Neural progenitor cell (in vitro differentiated cells): ENCODE results near the gene SPTBN4. TPM values are rescaled to one million over a fixed set of nuclear protein-coding genes. Genes with fewer than 3 reads are reported as not detected.

Experiments used
- DNase-seq: peaks from one replicate; pipeline ENCODE4 v3.0.0-alpha.2; 2016; ENCODE audit warnings: low spot score
- H2AFZ ChIP-seq: fragments of 200-600 bp; sonication (generic); replicated peaks from 2 replicates; pipeline ENCODE4 v1.6.1; 2016; ENCODE audit warnings: antibody characterized with exemption
- H3F3A ChIP-seq: fragments of 200-600 bp; sonication (generic); 2 replicates; pipeline ENCODE4 v1.6.1; 2016; ENCODE audit warnings: antibody characterized with exemption, low read depth
- H3K27ac ChIP-seq: fragments of 200-600 bp; sonication (generic); 2 replicates; pipeline ENCODE4 v1.5.1; 2016; ENCODE audit warnings: mild to moderate bottlenecking
- H3K27me3 ChIP-seq: fragments of 200-600 bp; sonication (generic); 2 replicates; pipeline ENCODE4 v1.6.1; 2016; ENCODE audit warnings: mild to moderate bottlenecking, moderate library complexity
- H3K36me3 ChIP-seq: fragments of 200-600 bp; sonication (generic); 2 replicates; pipeline ENCODE4 v1.5.1; 2016
- H3K4me1 ChIP-seq: fragments of 200-600 bp; sonication (generic); 2 replicates; pipeline ENCODE4 v1.6.1; 2016; ENCODE audit warnings: mixed run types
- H3K4me2 ChIP-seq: fragments of 200-600 bp; sonication (generic); 2 replicates; pipeline ENCODE4 v1.6.1; 2016
- H3K4me3 ChIP-seq: fragments of 200-600 bp; sonication (generic); 2 replicates; pipeline ENCODE4 v1.5.1; 2016
- H3K79me2 ChIP-seq: fragments of 200-600 bp; sonication (generic); 2 replicates; pipeline ENCODE4 v1.6.1; 2016; ENCODE audit warnings: low read depth
- H3K9ac ChIP-seq: fragments of 200-600 bp; sonication (generic); 2 replicates; pipeline ENCODE4 v1.6.1; 2016
- H3K9me3 ChIP-seq: fragments of 200-600 bp; sonication (generic); 2 replicates; pipeline ENCODE4 v1.5.1; 2016; ENCODE audit warnings: low read depth
- H4K20me1 ChIP-seq: fragments of 200-600 bp; sonication (generic); 2 replicates; pipeline ENCODE4 v1.6.1; 2016; ENCODE audit warnings: low read depth
- H3K27ac Mint-ChIP-seq: 3 replicates; pipeline ENCODE4 v1.8.0; 2021; ENCODE audit warnings: mixed read lengths
- H3K27me3 Mint-ChIP-seq: 2 replicates; pipeline ENCODE4 v1.8.0; 2022; ENCODE audit warnings: low read depth, mild to moderate bottlenecking, inconsistent platforms, moderate library complexity, mixed read lengths; ENCODE audit not compliant: insufficient read depth
- H3K36me3 Mint-ChIP-seq: 3 replicates; pipeline ENCODE4 v1.8.0; 2021; ENCODE audit warnings: mixed read lengths
- H3K4me1 Mint-ChIP-seq: 3 replicates; pipeline ENCODE4 v1.8.0; 2021; ENCODE audit warnings: mixed read lengths
- H3K4me3 Mint-ChIP-seq: 3 replicates; pipeline ENCODE4 v1.8.0; 2021; ENCODE audit warnings: mild to moderate bottlenecking, moderate library complexity, mixed read lengths
- H3K9me3 Mint-ChIP-seq: 3 replicates; pipeline ENCODE4 v1.8.0; 2020; ENCODE audit warnings: mixed read lengths
- EZH2 ChIP-seq: fragments of 200-600 bp; sonication (generic); IDR thresholded peaks from 2 replicates; pipeline ENCODE4 v1.6.1; 2017; ENCODE audit warnings: antibody characterized with exemption, mild to moderate bottlenecking, moderate library complexity
- EZH2phosphoT487 ChIP-seq: fragments of 200-600 bp; sonication (generic); IDR thresholded peaks from 2 replicates; pipeline ENCODE4 v1.6.1; 2017; ENCODE audit warnings: antibody characterized with exemption
- total RNA-seq: library from RNA; depleted of rRNA; stranded (reverse); fragments of >200 nt; gene quantifications from 2 replicates; pipeline ENCODE4 v1.2.3, GENCODE V29; 2015; ENCODE audit warnings: low replicate concordance
- TF ChIP-seq, protein P1 (sequence below): fragments of 200-600 bp; sonication (generic); IDR thresholded peaks from 2 replicates; pipeline ENCODE4 v1.5.1; 2017; ENCODE audit warnings: antibody characterized with exemption, mild to moderate bottlenecking

The SPTBN4 gene
- 2.5 and 8.4 TPM in 2 replicates for total RNA-seq

DNA sequence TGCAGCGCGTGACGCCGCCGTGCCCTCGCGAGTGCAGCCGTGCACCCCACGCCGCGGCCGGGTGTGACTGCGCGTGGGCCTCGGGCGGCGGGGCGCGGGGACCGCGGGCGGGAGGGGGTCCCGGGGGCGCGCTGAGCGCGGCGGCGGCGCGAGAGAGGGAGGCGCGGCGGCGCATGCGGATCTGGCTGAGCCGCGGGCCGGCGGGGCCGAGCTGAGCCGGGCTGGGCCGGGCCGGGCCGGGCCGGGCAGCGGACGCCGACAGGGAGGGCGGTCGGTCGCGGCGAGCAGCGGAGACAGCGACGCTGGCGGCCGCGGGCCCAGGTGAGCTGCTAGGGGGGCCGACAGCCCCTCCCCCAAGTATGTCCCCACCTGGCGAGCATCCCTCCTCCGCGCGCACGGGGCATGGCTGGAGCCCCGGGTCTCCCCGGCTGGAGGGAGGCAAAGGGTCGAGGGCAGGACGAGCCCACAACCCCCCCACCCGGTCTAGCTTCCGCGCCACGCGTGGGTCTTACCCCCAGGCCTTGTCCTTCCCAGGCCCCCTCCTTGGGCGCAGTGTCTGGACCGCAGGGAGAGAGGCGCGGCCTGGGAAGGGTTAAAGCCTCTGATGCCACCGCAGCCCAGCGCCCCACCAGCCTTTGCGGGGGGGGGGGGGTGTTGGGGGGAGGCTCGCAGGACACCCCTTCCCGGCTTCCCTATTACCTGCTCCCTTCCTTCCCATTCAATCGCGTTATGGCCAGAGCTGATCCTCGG is at the start of gene SPTBN4:
Gene SPTBN4, plus strand, starts transcription at position 17 of the 750 bp plus-strand sequence. CDS start 5,621 bp downstream, outside the sequence.
- no peak within 1 kb of the TSS for H2AFZ ChIP-seq
- no peaks in the 10 kb centered on the region for H3K79me2 ChIP-seq
- Mint-ChIP-seq H3K36me3 (no peaks in the 10 kb centered on the region), H3K4me3 (peak within 1 kb of the TSS; percentile 82), H3K9me3 (peaks cover 5% of the 10 kb centered on the region), H3K27ac (no peak within 1 kb of the TSS), H3K4me1 (peaks cover 22% of the 10 kb centered on the region), H3K27me3 (peaks cover 36% of the 10 kb centered on the region)
- DNase-seq: peak; percentile 53
- H3F3A ChIP-seq: peaks cover 23% of the 10 kb centered on the region
- TF ChIP-seq EZH2phosphoT487 (no peak), EZH2 (no peak)
- TF ChIP-seq, protein P1, sequence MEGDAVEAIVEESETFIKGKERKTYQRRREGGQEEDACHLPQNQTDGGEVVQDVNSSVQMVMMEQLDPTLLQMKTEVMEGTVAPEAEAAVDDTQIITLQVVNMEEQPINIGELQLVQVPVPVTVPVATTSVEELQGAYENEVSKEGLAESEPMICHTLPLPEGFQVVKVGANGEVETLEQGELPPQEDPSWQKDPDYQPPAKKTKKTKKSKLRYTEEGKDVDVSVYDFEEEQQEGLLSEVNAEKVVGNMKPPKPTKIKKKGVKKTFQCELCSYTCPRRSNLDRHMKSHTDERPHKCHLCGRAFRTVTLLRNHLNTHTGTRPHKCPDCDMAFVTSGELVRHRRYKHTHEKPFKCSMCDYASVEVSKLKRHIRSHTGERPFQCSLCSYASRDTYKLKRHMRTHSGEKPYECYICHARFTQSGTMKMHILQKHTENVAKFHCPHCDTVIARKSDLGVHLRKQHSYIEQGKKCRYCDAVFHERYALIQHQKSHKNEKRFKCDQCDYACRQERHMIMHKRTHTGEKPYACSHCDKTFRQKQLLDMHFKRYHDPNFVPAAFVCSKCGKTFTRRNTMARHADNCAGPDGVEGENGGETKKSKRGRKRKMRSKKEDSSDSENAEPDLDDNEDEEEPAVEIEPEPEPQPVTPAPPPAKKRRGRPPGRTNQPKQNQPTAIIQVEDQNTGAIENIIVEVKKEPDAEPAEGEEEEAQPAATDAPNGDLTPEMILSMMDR: no peak
- H3K4me1 ChIP-seq: no peaks in the 10 kb centered on the region
- H3K9ac ChIP-seq: no peak within 1 kb of the TSS
- peaks cover 48% of the 10 kb centered on the region for H3K27me3 ChIP-seq
- peaks cover 17% of the 10 kb centered on the region for H4K20me1 ChIP-seq
- peak within 1 kb of the TSS; percentile 48 for H3K4me3 ChIP-seq
- H3K36me3 ChIP-seq: no peaks in the 10 kb centered on the region
- no peaks in the 10 kb centered on the region for H3K9me3 ChIP-seq
- no peak within 1 kb of the TSS for H3K27ac ChIP-seq
- H3K4me2 ChIP-seq: peak within 1 kb of the TSS; percentile 84

DNA sequence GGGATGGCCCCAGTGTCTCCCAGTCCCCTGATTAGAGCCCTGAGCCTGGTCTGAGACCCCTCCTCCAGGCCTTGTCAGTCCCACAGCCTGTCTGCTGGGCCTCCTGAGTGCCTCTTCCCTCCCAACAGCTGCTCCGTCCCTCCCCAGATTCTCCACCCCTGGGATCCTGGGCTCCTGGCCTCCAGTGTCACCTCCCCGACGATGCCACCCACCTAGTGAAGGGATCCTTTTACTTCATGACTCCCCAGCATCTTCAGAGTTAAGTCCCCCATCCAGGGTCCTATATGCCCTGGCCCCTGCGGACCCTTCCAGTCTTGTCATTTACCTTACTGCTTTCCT is 49.2 kb upstream of the SPTBN4 start:
- Histone ChIP-seq H3K9ac (no peak overlapping the region), H3K36me3 (no peaks in the 10 kb centered on the region), H3F3A (peaks cover 26% of the 10 kb centered on the region), H3K27me3 (no peaks in the 10 kb centered on the region), H3K4me1 (peaks cover 23% of the 10 kb centered on the region), H3K4me2 (no peak overlapping the region), H2AFZ (peak overlapping the region; percentile 47), H3K4me3 (no peak overlapping the region), H3K9me3 (no peaks in the 10 kb centered on the region), H3K27ac (no peak overlapping the region), H3K79me2 (no peaks in the 10 kb centered on the region), H4K20me1 (no peaks in the 10 kb centered on the region)
- no peak overlapping the region for H3K4me3 Mint-ChIP-seq
- H3K9me3 Mint-ChIP-seq: no peaks in the 10 kb centered on the region
- H3K27me3 Mint-ChIP-seq: peaks cover 7% of the 10 kb centered on the region
- H3K36me3 Mint-ChIP-seq: no peaks in the 10 kb centered on the region
- TF ChIP-seq, protein P1: no peak
- no peak for TF ChIP-seq EZH2phosphoT487
- TF ChIP-seq EZH2: no peak
- no peak for DNase-seq
- peaks cover 37% of the 10 kb centered on the region for H3K4me1 Mint-ChIP-seq
- peak overlapping the region; percentile 15 for H3K27ac Mint-ChIP-seq

DNA sequence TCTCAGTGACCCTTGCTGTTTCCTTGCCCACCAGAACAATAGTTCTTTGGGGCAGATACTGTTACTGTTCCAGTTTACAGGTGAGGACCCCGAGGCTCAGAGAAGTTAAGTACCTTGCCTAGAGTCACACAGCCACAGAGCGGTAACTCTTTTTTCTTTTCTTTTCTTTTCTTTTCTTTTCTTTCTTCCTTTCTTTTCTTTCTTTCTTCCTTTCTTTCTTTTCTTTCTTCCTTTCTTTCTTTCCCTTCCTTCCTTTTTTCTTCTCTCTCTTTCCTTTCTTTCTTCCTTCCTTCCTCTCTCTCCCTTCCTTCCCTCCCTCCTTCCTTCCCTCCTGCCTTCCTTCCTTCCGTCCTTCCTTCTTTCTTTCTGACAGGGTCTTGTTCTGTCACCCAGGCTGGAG is 48.8 kb upstream of the SPTBN4 start:
- H3K36me3 Mint-ChIP-seq: no peaks in the 10 kb centered on the region
- peaks cover 7% of the 10 kb centered on the region for H3K27me3 Mint-ChIP-seq
- no peaks in the 10 kb centered on the region for H3K36me3 ChIP-seq
- no peaks in the 10 kb centered on the region for H3K27me3 ChIP-seq
- no peaks in the 10 kb centered on the region for H3K79me2 ChIP-seq
- H2AFZ ChIP-seq: no peak overlapping the region
- no peak overlapping the region for H3K9ac ChIP-seq
- H3K27ac Mint-ChIP-seq: peak overlapping the region; percentile 43
- H3K9me3 Mint-ChIP-seq: no peaks in the 10 kb centered on the region
- H3K4me2 ChIP-seq: no peak overlapping the region
- peaks cover 23% of the 10 kb centered on the region for H3K4me1 ChIP-seq
- no peak overlapping the region for H3K27ac ChIP-seq
- H3K4me3 ChIP-seq: no peak overlapping the region
- H4K20me1 ChIP-seq: no peaks in the 10 kb centered on the region
- no peak for TF ChIP-seq EZH2phosphoT487
- TF ChIP-seq, protein P1: no peak
- TF ChIP-seq EZH2: no peak
- H3K9me3 ChIP-seq: no peaks in the 10 kb centered on the region
- peak overlapping the region; percentile 25 for H3K4me3 Mint-ChIP-seq
- DNase-seq: no peak
- peaks cover 37% of the 10 kb centered on the region for H3K4me1 Mint-ChIP-seq
- peaks cover 24% of the 10 kb centered on the region for H3F3A ChIP-seq
